ENCODE data around the gene OR8D4. TPM values are rescaled to one million over a fixed set of nuclear protein-coding genes. Genes with fewer than 3 reads are reported as not detected.
"Not testable (repeated sequence)": the region's sequence is repeated elsewhere in the genome, so short reads cannot be mapped to it uniquely, and the experiment has no call there.

The OR8D4 gene
- total RNA-seq, result not detected in 2 replicates
- long read RNA-seq, result 0 reads

GRCh38 chr11:123901867-123902266, at the start of gene OR8D4:
Gene OR8D4, plus strand, starts transcription at chr11:123902167. Its CDS starts 4,265 bp downstream, at chr11:123906432.
- H3K27me3 Mint-ChIP-seq (ENCODE audit: low read depth), result no peaks in the 10 kb centered on the region
- H3K4me3 Mint-ChIP-seq, result no peak within 1 kb of the TSS
- no peaks in the 10 kb centered on the region for H3K4me1 Mint-ChIP-seq
- H3K27ac Mint-ChIP-seq (ENCODE audit: unreplicated experiment), result no peak within 1 kb of the TSS
- no peak for DNase-seq (ENCODE audit: low read depth, low spot score)
- H3K36me3 Mint-ChIP-seq (ENCODE audit: low read depth), result no peaks in the 10 kb centered on the region
- no peak for TF ChIP-seq CTCF (conservative IDR thresholded peaks at IDR 0.05)
- H3K9me3 Mint-ChIP-seq, result no peaks in the 10 kb centered on the region

- H3K27ac Mint-ChIP-seq (ENCODE audit: unreplicated experiment), result no peak overlapping the region
- DNase-seq (ENCODE audit: low read depth, low spot score), result no peak
- peaks cover 17% of the 10 kb centered on the region for H3K9me3 Mint-ChIP-seq
Measured at GRCh38 chr11:123852321-123852720, 49.6 kb upstream of the OR8D4 start.

GRCh38 chr11:123853038-123853437, 48.9 kb upstream of the OR8D4 start:
- no peak overlapping the region for H3K27ac Mint-ChIP-seq (ENCODE audit: unreplicated experiment)
- no peak for TF ChIP-seq CTCF (conservative IDR thresholded peaks at IDR 0.05)
- no peak overlapping the region for H3K4me3 Mint-ChIP-seq
- no peaks in the 10 kb centered on the region for H3K4me1 Mint-ChIP-seq
- no peak for DNase-seq (ENCODE audit: low read depth, low spot score)
- H3K9me3 Mint-ChIP-seq, result peaks cover 17% of the 10 kb centered on the region
- no peaks in the 10 kb centered on the region for H3K27me3 Mint-ChIP-seq (ENCODE audit: low read depth)
- H3K36me3 Mint-ChIP-seq (ENCODE audit: low read depth), result peaks cover 4% of the 10 kb centered on the region

More at GRCh38 chr11:123852321-123852720, 49.6 kb upstream of the OR8D4 start:
- Mint-ChIP-seq H3K4me3 (no peak overlapping the region), H3K36me3 (ENCODE audit: low read depth) (peaks cover 4% of the 10 kb centered on the region), H3K27me3 (ENCODE audit: low read depth) (no peaks in the 10 kb centered on the region), H3K4me1 (no peaks in the 10 kb centered on the region)
- TF ChIP-seq CTCF (conservative IDR thresholded peaks at IDR 0.05), result no peak

- Mint-ChIP-seq H3K36me3 (ENCODE audit: low read depth) (peaks cover 4% of the 10 kb centered on the region), H3K9me3 (peaks cover 11% of the 10 kb centered on the region), H3K27ac (ENCODE audit: unreplicated experiment) (no peak overlapping the region), H3K4me3 (no peak overlapping the region), H3K27me3 (ENCODE audit: low read depth) (no peaks in the 10 kb centered on the region), H3K4me1 (no peaks in the 10 kb centered on the region)
- TF ChIP-seq CTCF (conservative IDR thresholded peaks at IDR 0.05), result no peak
- DNase-seq (ENCODE audit: low read depth, low spot score), result no peak
Measured at GRCh38 chr11:123856444-123856843, 45.5 kb upstream of the OR8D4 start.

GRCh38 chr11:123859731-123860130, 42.2 kb upstream of the OR8D4 start:
- H3K36me3 Mint-ChIP-seq (ENCODE audit: low read depth), result peaks cover 4% of the 10 kb centered on the region
- H3K27me3 Mint-ChIP-seq (ENCODE audit: low read depth), result no peaks in the 10 kb centered on the region
- H3K4me3 Mint-ChIP-seq, result no peak overlapping the region
- no peak overlapping the region for H3K27ac Mint-ChIP-seq (ENCODE audit: unreplicated experiment)
- TF ChIP-seq CTCF (conservative IDR thresholded peaks at IDR 0.05), result no peak
- DNase-seq (ENCODE audit: low read depth, low spot score), result no peak
- H3K4me1 Mint-ChIP-seq, result no peaks in the 10 kb centered on the region
- peaks cover 11% of the 10 kb centered on the region for H3K9me3 Mint-ChIP-seq

GRCh38 chr11:123865293-123865692, 36.7 kb upstream of the OR8D4 start:
- not testable (repeated sequence) for H3K27ac Mint-ChIP-seq (ENCODE audit: unreplicated experiment); H3K27me3 Mint-ChIP-seq (ENCODE audit: low read depth); H3K4me3 Mint-ChIP-seq; H3K9me3 Mint-ChIP-seq; H3K36me3 Mint-ChIP-seq (ENCODE audit: low read depth); H3K4me1 Mint-ChIP-seq; DNase-seq (ENCODE audit: low read depth, low spot score)

- not testable (repeated sequence) for H3K27ac Mint-ChIP-seq (ENCODE audit: unreplicated experiment); DNase-seq (ENCODE audit: low read depth, low spot score); H3K4me3 Mint-ChIP-seq; H3K27me3 Mint-ChIP-seq (ENCODE audit: low read depth); H3K9me3 Mint-ChIP-seq; H3K4me1 Mint-ChIP-seq; H3K36me3 Mint-ChIP-seq (ENCODE audit: low read depth)
Measured at GRCh38 chr11:123867795-123868194, 34.2 kb upstream of the OR8D4 start.
